Amygdala (tissue), 56 donors: ENCODE measurements around the gene SIN3B.
"Not testable (repeated sequence)": the region's sequence is repeated elsewhere in the genome, so short reads cannot be mapped to it uniquely, and the experiment has no call there.

Experiments
- DNase-seq, 56 donors: peaks; one replicate each; lab custom pipeline; 2025; lab: John Stamatoyannopoulos, UW

Gene SIN3B

GRCh38 chr19:16829010-16829821 lies at the start of gene SIN3B:
TSS of gene SIN3B (plus strand) at chr19:16829398. CDS start at chr19:16829421, 23 bp downstream.
- peak in 53 of 56 donors; percentile 25 to 91 (median 70) for DNase-seq

DNA sequence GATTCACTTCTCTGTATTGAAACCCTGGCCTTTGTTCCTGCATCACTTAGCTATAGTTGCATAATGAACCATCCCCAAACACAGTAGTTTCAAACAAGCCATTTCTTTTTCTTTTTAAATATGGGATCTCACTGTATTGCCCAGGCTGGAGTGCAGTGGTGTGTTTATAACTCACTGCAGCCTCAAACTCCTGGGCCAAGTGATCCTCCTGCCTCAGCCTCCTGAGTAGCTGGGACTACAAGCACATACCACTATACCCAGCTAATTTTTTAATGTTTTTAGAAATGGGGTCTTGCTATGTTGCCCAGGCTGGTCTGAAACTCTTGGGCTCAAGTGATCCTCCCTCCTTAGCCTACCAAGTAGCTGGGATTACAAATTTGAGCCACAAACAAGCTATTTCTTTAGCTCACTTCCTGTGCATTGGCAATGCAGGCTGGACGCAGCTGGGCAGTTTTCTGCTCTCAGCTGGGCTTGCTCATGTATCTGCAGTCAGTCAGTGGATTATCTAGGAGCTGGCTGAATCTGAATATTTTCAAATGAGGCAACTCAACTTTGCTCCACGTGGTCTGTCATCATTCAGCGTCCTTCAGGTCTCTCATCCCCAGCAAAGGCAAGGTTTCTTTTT lies 49.5 kb upstream of the SIN3B start:
- DNase-seq: no peak

GRCh38 chr19:16782719-16783118 lies 46.5 kb upstream of the SIN3B start:
- no peak for DNase-seq

- no peak for DNase-seq
Observed at GRCh38 chr19:16788479-16788878, 40.7 kb upstream of the SIN3B start.

GRCh38 chr19:16789238-16789637 lies 40.0 kb upstream of the SIN3B start:
- no peak for DNase-seq

- no peak for DNase-seq
Observed at GRCh38 chr19:16790051-16790450, 39.1 kb upstream of the SIN3B start.

GRCh38 chr19:16791942-16792341 lies 37.3 kb upstream of the SIN3B start:
- DNase-seq: no peak

GRCh38 chr19:16794456-16795441 lies 34.4 kb upstream of the SIN3B start:
- no peak for DNase-seq

DNA sequence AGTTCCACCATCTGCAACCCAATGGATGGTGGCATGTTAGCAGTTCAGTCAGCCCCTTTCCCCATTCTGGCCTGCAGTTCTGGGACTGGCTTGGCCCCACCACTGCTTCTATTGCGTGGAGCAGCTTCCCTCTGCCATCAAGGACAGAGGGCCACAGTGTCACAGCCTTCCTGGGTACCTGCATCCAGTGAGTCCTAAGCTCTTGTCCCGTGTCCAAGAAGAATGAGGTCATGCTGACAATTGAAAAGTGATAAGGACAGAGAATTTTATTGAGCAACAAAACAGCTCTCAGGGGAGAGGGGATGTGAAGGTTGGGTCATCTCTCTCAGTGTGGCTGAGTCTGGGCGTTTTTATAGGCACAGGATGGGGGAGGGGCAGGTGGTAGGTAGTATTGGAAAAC lies 33.5 kb upstream of the SIN3B start:
- DNase-seq: no peak

DNA sequence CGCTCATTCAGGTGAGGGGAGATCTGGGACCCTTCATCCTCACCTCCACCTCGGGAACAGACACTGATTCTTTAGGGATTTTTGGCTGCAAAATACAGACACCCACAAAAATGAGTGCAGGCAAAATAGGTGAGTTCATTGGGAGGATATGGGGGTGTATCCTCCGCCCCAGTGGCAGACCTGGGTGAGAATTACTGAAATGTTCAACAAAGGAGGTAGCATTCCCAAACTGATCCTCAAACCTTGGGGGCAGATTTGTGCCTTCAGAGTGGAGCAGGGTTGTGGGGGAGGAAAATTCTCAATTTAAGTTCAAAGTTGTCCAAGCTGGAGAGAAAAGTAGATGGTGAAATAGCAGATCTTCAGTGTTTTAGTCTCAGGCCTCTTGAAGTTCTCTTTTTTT lies 31.3 kb upstream of the SIN3B start:
- DNase-seq: no peak

DNA sequence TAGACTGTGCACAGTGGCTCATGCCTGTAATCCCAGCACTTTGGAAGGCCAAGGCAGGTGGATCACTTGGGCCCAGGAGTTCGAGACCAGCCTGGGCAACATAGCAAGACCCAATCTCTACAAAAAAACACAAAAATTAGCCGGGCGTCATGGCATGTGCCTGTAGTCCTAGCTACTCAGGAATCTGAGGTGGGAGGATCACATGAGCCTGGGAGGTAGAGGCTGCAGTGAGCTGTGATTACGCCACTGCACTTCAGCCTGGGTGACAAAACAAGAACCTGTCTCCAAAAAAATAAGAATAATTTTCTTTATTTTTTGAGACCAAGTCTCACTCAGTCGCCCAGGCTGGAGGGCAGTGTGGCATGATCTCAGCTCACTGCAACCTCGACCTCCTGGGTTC lies 30.9 kb upstream of the SIN3B start:
- DNase-seq: not testable (repeated sequence)

GRCh38 chr19:16799740-16800139 lies 29.5 kb upstream of the SIN3B start:
- DNase-seq: no peak

GRCh38 chr19:16801600-16802013 lies 27.6 kb upstream of the SIN3B start:
- no peak for DNase-seq

DNA sequence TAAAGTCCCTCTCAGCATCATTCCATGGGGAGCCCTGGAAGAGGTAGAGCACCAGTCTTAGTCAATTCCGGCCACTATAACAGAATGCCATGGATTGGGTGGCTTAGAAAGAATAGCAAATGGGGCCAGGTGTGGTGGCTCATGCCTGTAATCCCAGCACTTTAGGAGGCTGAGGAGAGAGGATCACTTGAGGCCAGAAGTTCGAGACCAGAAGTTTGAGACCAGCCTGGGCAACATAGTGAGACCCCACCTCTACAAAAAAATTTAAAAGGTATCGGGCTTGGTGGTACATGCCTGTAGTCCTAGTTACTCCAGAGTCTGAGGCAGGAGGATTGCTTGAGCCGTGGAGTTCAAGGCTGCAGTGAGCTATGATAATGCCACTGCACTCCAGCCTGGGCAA lies 25.0 kb upstream of the SIN3B start:
- no peak for DNase-seq

GRCh38 chr19:16807549-16808284 lies 21.5 kb upstream of the SIN3B start:
- DNase-seq: no peak

DNA sequence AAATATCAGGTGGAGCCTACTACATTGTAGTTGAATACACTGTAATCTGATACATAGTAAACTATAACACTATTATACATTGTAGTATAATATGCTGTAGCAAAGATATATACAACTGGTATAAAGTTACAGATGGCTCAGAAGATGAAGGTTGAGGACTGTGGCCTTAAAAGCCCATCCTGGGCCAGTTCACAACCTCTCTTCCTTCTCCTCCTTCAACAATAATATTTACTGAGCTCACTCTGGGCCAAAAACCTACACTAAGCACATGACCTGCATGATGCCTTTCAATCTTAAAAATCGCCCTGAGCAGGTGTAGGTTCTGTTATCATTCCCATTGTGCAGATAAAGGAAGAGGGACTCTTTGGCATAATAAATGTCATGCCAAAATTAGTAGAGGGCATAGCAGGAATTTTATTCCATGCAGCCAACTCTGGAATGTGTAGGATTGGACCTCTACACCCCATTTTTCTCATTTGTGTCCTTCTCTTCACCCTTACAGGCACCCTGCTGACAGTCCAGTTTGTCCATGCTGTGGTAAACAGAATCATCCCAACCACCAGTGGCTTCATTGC lies 14.6 kb upstream of the SIN3B start:
- DNase-seq: no peak

- DNase-seq: no peak
Observed at GRCh38 chr19:16820056-16820455, 9.1 kb upstream of the SIN3B start.

- DNase-seq: no peak
Observed at GRCh38 chr19:16821081-16821480, 8.1 kb upstream of the SIN3B start.

- no peak for DNase-seq
Observed at GRCh38 chr19:16822648-16823047, 6.5 kb upstream of the SIN3B start.
